NCI-H2081 (cell line): Measurements from ENCODE around the gene ZNF831.

ENCODE experiments used
- DNase-seq, 2 experiments: peaks; one replicate each; lab custom pipeline; 2025; lab: John Stamatoyannopoulos, UW

The ZNF831 gene

DNA sequence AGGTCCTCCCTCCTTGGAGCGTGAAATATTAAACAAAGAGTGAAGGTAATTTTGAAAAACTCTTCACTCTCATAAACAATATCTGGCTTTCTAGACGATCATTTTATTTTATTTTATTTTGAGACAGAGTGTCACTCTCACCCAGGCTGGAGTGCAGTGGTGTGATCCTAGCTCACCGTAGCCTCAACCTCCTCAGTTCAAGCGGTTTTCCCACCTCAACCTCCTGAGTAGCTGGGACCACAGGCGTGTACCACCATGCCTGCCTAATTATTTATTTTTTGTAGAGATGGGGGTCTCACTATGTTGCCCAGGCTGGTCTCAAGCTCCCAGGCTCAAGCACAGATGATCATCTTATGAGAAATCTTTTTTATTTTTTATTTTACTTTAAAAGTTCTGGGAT is 16.4 kb downstream of the ZNF831 start:
- DNase-seq: no peak

DNA sequence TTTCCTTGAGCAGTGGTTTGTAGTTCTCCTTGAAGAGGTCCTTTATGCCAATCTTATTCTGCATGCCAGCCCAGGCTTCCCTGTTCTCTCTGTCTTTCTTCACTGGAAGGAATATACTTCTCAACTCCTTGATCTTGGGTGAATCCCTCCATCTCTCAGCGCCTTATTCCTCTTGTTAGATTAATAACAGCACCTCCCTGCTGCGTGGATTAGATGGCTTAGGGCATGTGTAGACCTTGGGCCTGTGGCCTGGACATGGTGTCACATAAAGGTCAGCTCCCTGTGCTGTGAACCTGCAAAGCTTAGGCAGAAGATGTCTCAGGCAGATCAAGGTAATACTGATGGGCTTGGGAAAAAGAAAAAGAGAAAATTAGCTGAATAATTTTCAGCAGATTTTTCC is 18.3 kb downstream of the ZNF831 start:
- DNase-seq: no peak

- DNase-seq: no peak
Measured at GRCh38 chr20:59182401-59183044, 18.9 kb downstream of the ZNF831 start.

GRCh38 chr20:59183751-59184150 is 20.1 kb downstream of the ZNF831 start:
- DNase-seq: no peak

- no peak for DNase-seq
Measured at GRCh38 chr20:59184880-59185447, 21.3 kb downstream of the ZNF831 start.

DNA sequence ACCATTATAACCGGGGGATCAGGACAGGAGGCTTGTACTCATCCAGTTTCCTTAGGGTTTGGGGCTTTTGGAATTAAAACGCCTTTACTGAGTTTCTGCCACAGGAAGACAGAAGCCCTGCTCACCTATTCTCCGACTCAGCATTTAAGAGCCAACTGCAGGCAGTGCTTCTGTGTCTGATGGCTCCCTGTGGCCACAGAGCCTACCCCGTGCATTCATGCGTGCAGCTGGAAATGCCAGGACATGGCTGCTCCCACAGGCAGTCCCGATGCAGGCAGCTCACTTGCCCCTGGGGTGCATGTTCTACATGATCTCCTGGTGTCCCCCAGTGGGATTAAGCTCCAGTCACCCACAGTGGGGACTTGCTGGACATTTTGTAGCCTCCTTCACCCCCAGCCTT is 22.2 kb downstream of the ZNF831 start:
- no peak for DNase-seq

DNA sequence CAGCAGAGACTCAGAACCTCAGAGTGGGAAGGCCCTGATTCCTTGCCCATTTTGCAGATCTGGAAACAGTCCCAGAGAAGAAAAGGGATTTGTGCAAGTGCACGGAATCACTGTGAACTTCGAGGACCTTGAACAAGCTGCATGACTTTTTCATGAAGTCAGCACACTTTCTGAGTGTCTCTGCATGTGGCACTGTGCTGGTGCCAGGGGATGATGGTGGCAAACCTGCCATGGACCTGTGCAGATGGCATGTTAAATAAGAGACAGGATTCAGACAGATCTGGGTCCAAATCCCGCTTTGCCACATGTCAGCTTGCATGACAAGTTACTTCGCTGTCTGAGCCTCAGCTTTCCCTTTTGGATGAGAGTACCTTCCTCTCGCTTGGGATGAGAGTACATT is 26.8 kb downstream of the ZNF831 start:
- DNase-seq: no peak

- DNase-seq: no peak
Measured at GRCh38 chr20:59191036-59191755, 27.6 kb downstream of the ZNF831 start.

GRCh38 chr20:59191756-59192532 is 28.3 kb downstream of the ZNF831 start:
- no peak for DNase-seq

DNA sequence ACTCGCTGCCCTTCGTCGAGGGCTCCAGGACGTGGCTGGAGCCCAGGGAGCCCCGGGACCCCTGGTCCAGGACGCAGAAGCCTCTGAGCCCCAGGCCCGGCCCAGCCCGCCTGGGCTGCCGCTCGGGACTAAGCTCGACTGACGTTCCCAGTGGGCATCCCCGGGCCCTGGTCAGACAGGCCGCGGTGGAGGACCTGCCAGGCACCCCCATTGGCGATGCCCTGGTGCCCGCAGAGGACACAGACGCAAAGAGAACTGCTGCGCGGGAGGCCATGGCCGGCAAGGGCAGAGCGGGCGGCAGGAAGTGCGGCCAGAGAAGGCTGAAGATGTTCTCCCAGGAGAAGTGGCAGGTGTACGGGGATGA is 28.9 kb downstream of the ZNF831 start:
- no peak for DNase-seq

DNA sequence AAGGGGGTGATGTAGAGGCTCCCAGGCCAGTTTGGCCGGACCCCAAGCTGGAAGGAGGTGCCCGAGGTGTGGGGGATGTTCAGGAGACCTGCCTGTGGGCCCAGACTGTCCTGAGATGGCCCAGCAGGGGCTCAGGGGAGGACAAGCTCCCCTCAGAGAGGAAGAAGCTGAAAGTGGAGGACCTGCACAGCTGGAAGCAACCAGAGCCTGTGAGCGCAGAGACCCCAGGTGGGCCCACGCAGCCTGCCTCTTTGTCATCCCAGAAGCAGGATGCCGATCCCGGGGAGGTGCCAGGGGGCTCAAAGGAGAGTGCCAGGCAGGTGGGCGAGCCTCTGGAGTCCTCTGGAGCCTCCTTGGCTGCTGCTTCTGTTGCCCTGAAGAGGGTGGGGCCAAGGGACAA is 29.7 kb downstream of the ZNF831 start:
- no peak for DNase-seq

DNA sequence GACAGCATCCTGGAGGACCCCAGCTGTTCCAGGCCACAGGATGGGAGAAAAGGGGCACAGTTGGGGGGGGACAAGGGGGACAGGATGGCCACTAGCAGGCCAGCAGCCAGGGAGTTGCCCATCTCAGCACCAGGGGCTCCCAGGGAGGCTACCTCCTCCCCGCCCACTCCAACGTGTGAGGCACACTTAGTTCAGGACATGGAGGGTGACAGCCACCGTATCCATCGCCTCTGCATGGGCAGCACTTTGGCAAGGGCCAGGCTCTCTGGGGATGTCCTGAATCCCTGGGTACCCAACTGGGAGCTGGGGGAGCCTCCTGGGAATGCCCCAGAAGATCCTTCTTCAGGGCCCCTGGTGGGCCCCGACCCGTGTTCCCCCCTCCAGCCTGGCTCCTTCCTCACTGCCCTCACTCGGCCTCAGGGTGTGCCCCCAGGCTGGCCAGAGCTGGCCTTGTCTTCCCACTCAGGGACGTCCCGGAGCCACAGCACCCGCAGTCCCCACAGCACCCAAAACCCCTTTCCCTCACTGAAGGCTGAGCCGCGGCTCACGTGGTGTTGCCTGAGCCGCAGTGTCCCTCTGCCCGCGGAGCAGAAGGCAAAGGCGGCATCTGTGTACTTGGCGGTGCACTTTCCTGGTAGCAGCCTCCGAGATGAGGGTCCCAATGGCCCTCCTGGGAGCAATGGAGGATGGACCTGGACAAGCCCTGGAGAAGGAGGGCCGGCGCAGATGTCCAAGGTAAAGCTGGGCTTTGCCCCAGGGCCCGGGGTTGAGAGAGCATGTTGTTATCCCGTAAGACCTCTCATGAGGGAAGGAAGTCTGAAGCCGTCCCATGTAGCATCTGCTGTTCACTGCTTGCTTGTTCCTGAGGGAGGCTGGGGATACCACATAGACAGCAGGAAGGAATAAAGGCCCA is 30.7 kb downstream of the ZNF831 start:
- DNase-seq: no peak

DNA sequence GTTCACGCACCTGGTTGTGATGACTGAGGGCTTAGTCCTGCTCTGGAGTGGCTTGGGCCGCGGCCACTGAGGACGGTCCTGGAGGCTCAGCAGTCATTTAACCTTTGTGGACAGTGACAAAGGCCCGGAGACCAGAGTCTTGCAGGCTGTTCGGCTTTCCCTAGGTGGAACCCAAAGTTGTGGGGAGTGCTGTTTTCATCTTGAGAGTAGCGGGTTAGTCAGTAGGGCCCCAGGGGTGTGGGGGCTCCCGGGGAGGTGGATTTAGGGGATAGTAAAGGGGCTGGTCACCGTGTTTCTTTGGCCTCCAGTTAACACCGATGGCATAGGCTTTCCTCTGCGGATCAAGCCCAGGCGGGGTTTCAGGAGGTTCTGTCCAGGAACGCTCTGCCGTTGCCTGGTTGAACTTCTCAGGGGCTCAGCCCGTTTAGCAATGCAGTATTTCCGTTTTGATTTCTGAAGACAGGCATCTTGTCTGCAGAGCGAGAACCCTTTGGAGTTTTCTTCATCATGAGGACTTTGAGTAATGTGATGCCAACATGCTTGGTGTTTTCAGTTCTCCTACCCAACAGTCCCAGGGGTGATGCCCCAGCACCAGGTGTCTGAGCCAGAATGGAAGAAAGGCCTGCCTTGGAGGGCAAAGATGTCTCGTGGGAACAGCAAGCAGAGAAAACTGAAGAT is 31.8 kb downstream of the ZNF831 start:
- no peak for DNase-seq

- DNase-seq: no peak
Measured at GRCh38 chr20:59204165-59204894, 40.7 kb downstream of the ZNF831 start.

DNA sequence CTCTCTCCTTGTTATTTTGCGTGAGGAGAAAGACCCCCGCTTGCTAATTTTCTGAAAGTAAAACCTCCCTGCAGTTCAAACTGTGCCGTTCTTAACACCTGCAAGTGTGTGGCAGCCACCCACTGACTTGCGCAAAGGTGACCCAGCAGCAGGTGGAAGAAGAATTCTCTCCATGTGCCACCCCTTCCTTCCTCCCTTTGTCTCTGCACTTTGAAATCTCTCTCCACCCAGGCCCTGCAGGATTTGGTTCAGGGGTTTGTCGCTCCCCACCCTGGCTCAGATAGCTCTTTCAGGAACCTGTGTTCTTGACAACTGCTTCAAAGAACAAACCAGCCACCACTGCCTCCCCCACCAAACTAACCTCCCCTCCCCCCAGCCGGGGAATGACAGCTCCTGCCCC is 41.4 kb downstream of the ZNF831 start:
- no peak for DNase-seq

GRCh38 chr20:59207235-59207634 is 43.6 kb downstream of the ZNF831 start:
- no peak for DNase-seq

GRCh38 chr20:59207742-59208357 is 44.2 kb downstream of the ZNF831 start:
- peak; percentile 2 for DNase-seq

- DNase-seq: no peak
Measured at GRCh38 chr20:59210186-59210585, 46.6 kb downstream of the ZNF831 start.

GRCh38 chr20:59211208-59211765 is 47.7 kb downstream of the ZNF831 start:
- DNase-seq: no peak

DNA sequence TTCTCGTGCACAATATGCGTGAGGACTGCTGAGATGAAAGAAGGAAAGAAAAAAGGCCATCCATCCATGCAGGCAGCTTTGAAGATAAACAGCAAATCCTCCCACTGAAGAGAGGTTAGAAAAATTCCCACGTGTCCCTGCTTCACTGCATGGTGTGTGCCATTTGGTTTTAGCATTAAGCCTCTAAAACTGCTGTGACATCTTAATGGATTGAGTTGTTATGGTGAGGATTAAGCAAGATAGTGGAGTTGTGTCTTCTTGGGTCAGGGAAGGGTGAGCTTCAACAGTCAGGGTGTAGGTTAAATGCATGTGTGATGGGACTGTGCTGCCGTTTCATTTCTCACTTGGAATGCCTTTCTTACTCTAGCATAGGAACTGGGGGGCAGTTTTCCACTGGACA is 50.5 kb downstream of the ZNF831 start:
- no peak for DNase-seq
